ENCODE data around the gene CFAP70.

CFAP70 gene

GRCh38 chr10:73364964-73365363, 6.3 kb upstream of the CFAP70 start:
- H3K9ac ChIP-seq (ENCODE audit: low read length): no peak overlapping the region
- H3K9me3 ChIP-seq (ENCODE audit: insufficient read depth, low read length): no peaks in the 10 kb centered on the region
- H3K79me2 ChIP-seq (ENCODE audit: low read length): no peaks in the 10 kb centered on the region
- H3K4me2 ChIP-seq (ENCODE audit: low read length): no peak overlapping the region
- no peak overlapping the region for H2AFZ ChIP-seq (ENCODE audit: low read depth, low read length)
- H3K4me1 ChIP-seq (ENCODE audit: low read length): no peaks in the 10 kb centered on the region
- TF ChIP-seq CTCF (IDR thresholded peaks at IDR 0.05; ENCODE audit: low read depth, low read length): no peak
- no peak for TF ChIP-seq EZH2phosphoT487 (IDR thresholded peaks at IDR 0.05; ENCODE audit: low read depth)
- no peaks in the 10 kb centered on the region for H4K20me1 ChIP-seq (ENCODE audit: insufficient read depth, low read length)
- no peak overlapping the region for H3K27ac ChIP-seq (ENCODE audit: low read length)
- H3K4me3 ChIP-seq (ENCODE audit: low read length): no peak overlapping the region
- H3K27me3 ChIP-seq (ENCODE audit: low read depth, low read length): no peaks in the 10 kb centered on the region
- H3K36me3 ChIP-seq (replicated peaks; ENCODE audit: low read depth, low read length): no peaks in the 10 kb centered on the region

- H3K4me2 ChIP-seq (ENCODE audit: low read length): peak overlapping the region; percentile 98; the same call in 1 of the 2 replicates
- H4K20me1 ChIP-seq (ENCODE audit: insufficient read depth, low read length): no peaks in the 10 kb centered on the region
- H3K27ac ChIP-seq (ENCODE audit: low read length): no peak overlapping the region
- peaks cover 6% of the 10 kb centered on the region; the same call in 1 of the 2 replicates for H3K27me3 ChIP-seq (ENCODE audit: low read depth, low read length)
- no peaks in the 10 kb centered on the region for H3K36me3 ChIP-seq (replicated peaks; ENCODE audit: low read depth, low read length)
- no peak overlapping the region for H2AFZ ChIP-seq (ENCODE audit: low read depth, low read length)
- H3K9me3 ChIP-seq (ENCODE audit: insufficient read depth, low read length): no peaks in the 10 kb centered on the region
- H3K9ac ChIP-seq (ENCODE audit: low read length): no peak overlapping the region
- H3K4me3 ChIP-seq (ENCODE audit: low read length): no peak overlapping the region
- no peak for TF ChIP-seq CTCF (IDR thresholded peaks at IDR 0.05; ENCODE audit: low read depth, low read length)
- TF ChIP-seq EZH2phosphoT487 (IDR thresholded peaks at IDR 0.05; ENCODE audit: low read depth): no peak
- H3K4me1 ChIP-seq (ENCODE audit: low read length): peaks cover 8% of the 10 kb centered on the region; the same call in 1 of the 2 replicates
- no peaks in the 10 kb centered on the region for H3K79me2 ChIP-seq (ENCODE audit: low read length)
These were observed 828 bp upstream of the CFAP70 start for GRCh38 chr10:73359492-73359891.

GRCh38 chr10:73357821-73358220, 843 bp downstream of the CFAP70 start:
- Histone ChIP-seq H3K9ac (ENCODE audit: low read length) (peak overlapping the region; percentile 67), H3K27me3 (ENCODE audit: low read depth, low read length) (peaks cover 6% of the 10 kb centered on the region; the same call in 1 of the 2 replicates), H3K4me2 (ENCODE audit: low read length) (peak overlapping the region; percentile 98), H4K20me1 (ENCODE audit: insufficient read depth, low read length) (no peaks in the 10 kb centered on the region), H3K36me3 (replicated peaks; ENCODE audit: low read depth, low read length) (no peaks in the 10 kb centered on the region), H2AFZ (ENCODE audit: low read depth, low read length) (peak overlapping the region; percentile 96), H3K4me3 (ENCODE audit: low read length) (peak overlapping the region; percentile 97), H3K27ac (ENCODE audit: low read length) (no peak overlapping the region), H3K4me1 (ENCODE audit: low read length) (peaks cover 8% of the 10 kb centered on the region; the same call in 1 of the 2 replicates), H3K9me3 (ENCODE audit: insufficient read depth, low read length) (no peaks in the 10 kb centered on the region), H3K79me2 (ENCODE audit: low read length) (no peaks in the 10 kb centered on the region)
- TF ChIP-seq EZH2phosphoT487 (IDR thresholded peaks at IDR 0.05; ENCODE audit: low read depth): no peak
- TF ChIP-seq CTCF (IDR thresholded peaks at IDR 0.05; ENCODE audit: low read depth, low read length): no peak

GRCh38 chr10:73357166-73357565, 1.5 kb downstream of the CFAP70 start:
- no peaks in the 10 kb centered on the region for H4K20me1 ChIP-seq (ENCODE audit: insufficient read depth, low read length)
- TF ChIP-seq CTCF (IDR thresholded peaks at IDR 0.05; ENCODE audit: low read depth, low read length) (no peak), EZH2phosphoT487 (IDR thresholded peaks at IDR 0.05; ENCODE audit: low read depth) (no peak)
- no peak overlapping the region for H3K4me3 ChIP-seq (ENCODE audit: low read length)
- H3K4me1 ChIP-seq (ENCODE audit: low read length): peaks cover 8% of the 10 kb centered on the region; the same call in 1 of the 2 replicates
- no peaks in the 10 kb centered on the region for H3K9me3 ChIP-seq (ENCODE audit: insufficient read depth, low read length)
- no peak overlapping the region for H3K4me2 ChIP-seq (ENCODE audit: low read length)
- H3K79me2 ChIP-seq (ENCODE audit: low read length): no peaks in the 10 kb centered on the region
- H3K27me3 ChIP-seq (ENCODE audit: low read depth, low read length): peaks cover 6% of the 10 kb centered on the region; the same call in 1 of the 2 replicates
- no peak overlapping the region for H3K27ac ChIP-seq (ENCODE audit: low read length)
- no peaks in the 10 kb centered on the region for H3K36me3 ChIP-seq (replicated peaks; ENCODE audit: low read depth, low read length)
- no peak overlapping the region for H3K9ac ChIP-seq (ENCODE audit: low read length)
- H2AFZ ChIP-seq (ENCODE audit: low read depth, low read length): no peak overlapping the region
